NCI-H526 treated with DMSO at 0.1 percent for 48 hours (cell line): ENCODE data around the gene TVP23C.
"Not testable (repeated sequence)": the region's sequence is repeated elsewhere in the genome, so short reads cannot be mapped to it uniquely, and the experiment has no call there.

Experiments
- DNase-seq: peaks from one replicate; lab custom pipeline; 2025; lab: John Stamatoyannopoulos, UW

The TVP23C gene

GRCh38 chr17:15563375-15563857 is at the start of gene TVP23C:
Gene TVP23C (minus strand): TSS chr17:15563483. CDS start chr17:15563448, 35 bp downstream.
- DNase-seq = peak; percentile 22

- DNase-seq = not testable (repeated sequence)
Observed at GRCh38 chr17:15592960-15593359, 29.7 kb upstream of the TVP23C start.

- not testable (repeated sequence) for DNase-seq
Observed at GRCh38 chr17:15591986-15592385, 28.7 kb upstream of the TVP23C start.

GRCh38 chr17:15590844-15591243 is 27.6 kb upstream of the TVP23C start:
- not testable (repeated sequence) for DNase-seq

GRCh38 chr17:15589544-15590536 is 26.6 kb upstream of the TVP23C start:
- not testable (repeated sequence) for DNase-seq

DNA sequence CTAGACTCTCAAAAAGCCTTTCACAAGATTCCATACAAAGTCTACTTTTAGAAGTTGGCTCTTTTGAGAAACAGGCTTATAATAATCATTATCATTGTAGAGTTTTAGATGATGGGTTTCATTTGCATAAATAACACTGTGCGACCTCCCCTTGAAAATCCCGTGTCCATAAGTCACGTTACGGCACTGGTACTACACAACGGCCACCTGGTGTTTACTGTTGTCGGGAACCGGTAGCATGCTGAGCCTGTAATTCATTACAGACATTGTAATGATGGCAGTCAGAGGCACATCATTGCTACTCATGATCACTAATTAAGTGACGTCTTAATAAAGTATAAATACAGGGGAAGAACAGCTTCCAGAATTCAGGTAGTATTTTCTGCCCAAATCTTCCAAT is 24.7 kb upstream of the TVP23C start:
- not testable (repeated sequence) for DNase-seq

DNA sequence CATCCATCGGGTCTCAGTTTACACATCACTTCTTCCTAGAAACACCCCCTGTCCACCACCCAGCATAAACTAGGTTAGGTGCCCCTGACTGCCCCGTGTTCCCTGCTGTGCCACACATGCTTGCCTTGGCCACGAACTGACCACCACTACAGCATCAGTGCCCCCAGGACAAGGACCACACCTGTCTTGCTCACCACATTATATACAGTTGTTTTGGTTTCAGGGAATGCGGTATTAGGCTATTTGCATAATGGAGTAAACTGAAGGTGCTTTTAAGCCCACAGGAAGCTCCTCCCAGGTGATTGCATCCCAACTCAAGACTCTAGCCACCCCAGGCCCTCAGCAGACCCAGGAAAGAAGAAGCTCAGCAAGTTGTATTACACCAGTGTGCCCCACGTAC is 20.0 kb upstream of the TVP23C start:
- DNase-seq = not testable (repeated sequence)

- not testable (repeated sequence) for DNase-seq
Observed at GRCh38 chr17:15581462-15581861, 18.2 kb upstream of the TVP23C start.

DNA sequence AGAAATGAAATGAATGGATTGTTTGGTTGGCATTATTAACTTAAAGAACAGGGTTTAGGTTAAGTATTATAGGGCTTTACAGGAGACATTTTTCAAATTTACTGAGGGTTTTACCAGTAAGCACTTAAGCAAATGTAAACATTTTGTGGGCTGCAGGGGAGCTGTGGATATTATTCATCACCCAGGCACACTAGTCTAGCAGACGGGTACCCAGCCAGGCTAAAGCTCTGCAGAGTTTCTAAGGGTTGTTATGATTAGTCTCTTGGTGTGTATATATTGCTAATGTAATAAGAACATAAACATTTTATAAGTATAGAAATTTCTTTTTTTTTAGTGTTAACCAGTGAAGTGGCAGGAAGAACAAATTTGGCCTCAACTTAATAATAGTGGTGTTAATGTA is 13.6 kb upstream of the TVP23C start:
- DNase-seq = not testable (repeated sequence)

DNA sequence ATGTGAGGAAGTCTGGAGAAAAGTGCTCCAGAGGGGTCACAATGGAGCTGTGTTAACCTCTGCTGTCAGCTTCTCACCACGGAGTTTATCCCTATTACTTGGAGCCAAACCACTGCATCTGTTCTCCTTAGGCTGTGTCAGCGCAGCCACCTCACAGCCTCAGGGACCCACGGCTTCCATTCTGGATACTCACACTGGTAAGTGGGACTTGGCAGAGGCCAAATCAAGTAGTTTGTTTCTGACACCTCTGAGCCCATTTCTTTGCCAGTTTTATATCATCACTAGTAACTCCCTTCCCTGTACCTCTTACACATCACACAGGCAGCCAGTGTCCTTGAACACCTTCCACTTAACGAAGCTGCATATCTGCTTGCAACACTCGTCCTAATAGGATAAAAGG is 11.4 kb upstream of the TVP23C start:
- DNase-seq = not testable (repeated sequence)

DNA sequence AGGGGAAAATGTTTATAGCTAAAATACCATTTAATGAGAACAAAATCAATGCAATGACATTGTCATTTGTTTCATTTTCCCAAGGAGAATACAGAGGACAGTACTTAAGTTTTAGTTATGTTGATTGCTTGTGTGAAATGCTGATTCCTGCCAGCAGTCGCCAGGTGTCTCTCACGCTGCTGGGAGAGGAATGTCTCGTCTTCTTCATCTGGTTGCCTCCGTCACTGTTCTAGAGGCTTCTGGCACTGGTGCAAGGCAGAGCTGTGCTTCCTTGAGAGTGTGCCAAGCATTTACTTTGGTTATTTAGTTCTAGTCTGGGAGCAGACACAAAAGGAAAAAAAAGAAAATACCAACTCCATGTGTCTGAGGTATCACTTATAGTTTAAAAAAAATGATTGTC is 10.6 kb upstream of the TVP23C start:
- not testable (repeated sequence) for DNase-seq

DNA sequence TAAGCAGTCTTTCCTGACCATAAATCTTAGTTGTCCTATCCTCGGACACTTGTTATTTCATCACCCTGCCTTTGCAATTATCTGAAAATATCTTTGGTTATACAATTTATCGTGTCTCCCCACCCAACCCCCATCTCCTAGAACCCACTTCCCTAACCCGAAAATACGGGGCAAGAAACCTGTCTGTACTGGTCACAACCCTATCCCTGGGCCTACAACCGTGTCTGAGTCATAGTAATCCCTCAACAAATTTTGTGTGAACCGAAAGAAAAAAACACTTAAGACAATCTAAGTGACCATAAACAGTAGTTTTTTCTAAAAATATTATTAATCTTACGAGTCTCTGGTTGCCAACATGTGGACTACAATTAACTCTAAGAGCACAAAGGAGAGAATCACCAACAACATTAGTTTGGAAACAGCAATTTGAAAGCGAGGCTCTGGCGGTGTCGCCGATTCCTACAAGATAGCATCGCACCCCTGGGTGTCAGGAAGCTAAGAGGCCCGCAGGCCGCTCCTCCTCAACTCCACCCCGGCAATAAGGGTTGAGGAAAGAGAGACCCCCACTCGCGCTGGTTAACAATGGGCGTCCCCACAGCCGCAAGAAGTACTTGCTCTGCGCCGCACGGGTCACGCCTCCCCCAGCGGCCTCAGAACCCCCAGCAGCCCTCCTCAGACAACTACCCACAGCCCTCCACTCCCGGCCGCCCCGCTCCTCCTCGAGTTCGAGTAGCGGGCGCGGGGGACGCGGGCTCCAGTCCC is 489 bp downstream of the TVP23C start:
- not testable (repeated sequence) for DNase-seq

DNA sequence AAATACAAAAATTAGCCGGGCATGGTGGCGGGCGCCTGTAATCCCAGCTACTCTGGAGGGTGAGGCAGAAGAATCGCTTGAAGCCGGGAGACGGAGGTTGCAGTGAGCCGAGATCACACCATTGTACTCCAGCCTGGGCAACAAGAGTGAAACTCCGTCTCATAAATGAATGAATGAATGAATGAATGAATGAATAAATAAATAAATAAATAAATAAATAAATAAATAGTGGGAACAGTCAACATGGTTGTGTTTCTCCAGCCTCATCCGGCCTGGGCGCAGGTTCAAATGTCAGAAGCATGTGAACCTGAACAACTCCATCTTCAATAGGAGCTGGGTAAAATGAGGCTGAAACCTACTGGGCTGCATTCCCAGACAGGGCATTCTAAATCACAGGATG is 1.8 kb downstream of the TVP23C start:
- not testable (repeated sequence) for DNase-seq

DNA sequence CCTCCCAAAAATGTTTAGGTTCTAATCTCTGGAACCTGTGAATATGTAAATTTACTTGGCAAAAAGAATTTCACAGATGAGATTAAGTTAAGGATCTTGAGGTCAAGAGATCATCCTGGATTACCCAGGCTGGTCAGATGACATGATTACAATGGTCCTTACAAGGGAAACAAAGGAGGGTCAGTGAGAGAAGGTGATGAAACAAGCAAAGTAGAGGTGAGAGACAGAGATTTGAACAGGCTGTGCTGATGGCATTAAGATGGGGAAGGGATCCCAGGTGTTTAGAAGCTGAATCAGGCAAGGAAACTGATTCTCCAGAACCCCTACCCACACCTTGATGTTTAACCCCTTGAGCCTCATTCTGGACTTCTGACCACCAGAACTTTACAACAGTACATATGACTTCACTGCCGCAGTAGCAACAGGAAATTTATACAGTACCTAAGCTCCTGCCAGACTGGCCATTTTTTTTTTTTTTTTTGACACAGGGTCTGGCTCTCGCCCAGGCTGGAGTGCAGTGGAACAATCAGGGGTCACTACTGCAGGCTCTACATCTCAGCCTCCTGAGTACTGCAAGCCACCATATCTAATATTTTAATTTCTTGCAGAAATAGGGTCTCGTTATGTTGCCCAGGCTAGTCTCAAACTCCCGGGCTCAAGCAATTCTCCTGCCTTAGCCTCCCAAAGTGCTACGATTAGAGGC is 4.7 kb downstream of the TVP23C start:
- not testable (repeated sequence) for DNase-seq

DNA sequence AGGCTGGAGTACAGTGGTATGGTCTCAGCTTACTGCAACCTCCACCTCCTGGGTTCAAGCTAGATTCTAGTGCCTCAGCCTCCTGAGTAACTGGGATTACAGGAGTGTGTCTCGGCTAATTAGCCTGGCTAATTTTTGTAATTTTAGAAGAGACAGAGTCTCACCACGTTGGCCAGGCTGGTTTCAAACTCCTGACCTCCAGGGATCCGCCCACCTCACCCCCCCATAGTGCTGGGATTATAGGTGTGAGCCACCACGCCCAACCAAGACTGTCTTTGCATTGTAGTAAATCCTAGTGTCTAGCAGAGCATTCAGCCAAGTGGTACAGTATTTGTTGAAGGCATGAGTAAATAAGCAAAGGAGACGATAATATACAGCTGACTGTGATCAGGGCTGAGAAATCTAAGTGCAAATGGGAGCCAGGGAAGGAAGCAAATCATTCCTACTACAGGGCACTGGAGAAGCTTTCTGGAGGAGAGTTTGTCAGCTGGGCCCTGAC is 5.9 kb downstream of the TVP23C start:
- DNase-seq = not testable (repeated sequence)

DNA sequence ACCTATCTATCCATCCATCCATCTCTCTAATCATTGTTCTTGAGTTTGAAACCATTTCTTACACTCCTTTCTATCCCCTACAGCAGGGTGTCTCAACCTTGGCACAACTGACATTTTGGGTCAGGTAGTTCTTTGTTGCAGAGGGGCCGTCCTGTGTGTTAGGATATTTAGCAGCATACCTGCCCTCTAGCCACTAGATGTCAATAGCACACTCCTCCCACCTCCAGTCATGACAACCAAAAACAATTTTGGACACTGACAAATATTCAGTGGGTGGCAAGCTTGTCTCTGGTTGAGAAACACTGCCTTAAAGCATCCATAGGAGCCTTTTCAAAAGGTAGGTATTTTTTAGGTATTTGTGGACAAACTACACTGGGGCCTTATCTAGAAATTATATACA is 10.4 kb downstream of the TVP23C start:
- not testable (repeated sequence) for DNase-seq

- not testable (repeated sequence) for DNase-seq
Observed at GRCh38 chr17:15549552-15549951, 13.7 kb downstream of the TVP23C start.

DNA sequence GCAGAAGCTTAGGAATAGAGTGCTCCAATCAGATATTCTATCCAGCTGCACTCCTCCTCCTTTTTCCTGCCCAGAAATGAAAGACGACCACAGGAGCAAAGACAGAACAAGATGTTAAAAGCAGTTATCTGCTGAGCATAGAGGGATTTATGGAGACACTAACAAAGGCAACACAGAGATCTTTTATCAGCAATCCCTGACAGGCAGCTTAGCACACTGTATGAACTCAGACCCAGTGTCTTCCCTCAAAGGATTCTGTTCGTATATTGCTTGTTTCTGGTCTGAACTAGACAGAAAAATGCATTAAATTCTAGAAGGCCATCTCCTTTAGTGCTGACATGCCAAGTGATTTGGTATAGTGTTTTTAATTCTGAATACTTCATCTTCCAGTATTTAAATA is 16.7 kb downstream of the TVP23C start:
- not testable (repeated sequence) for DNase-seq

DNA sequence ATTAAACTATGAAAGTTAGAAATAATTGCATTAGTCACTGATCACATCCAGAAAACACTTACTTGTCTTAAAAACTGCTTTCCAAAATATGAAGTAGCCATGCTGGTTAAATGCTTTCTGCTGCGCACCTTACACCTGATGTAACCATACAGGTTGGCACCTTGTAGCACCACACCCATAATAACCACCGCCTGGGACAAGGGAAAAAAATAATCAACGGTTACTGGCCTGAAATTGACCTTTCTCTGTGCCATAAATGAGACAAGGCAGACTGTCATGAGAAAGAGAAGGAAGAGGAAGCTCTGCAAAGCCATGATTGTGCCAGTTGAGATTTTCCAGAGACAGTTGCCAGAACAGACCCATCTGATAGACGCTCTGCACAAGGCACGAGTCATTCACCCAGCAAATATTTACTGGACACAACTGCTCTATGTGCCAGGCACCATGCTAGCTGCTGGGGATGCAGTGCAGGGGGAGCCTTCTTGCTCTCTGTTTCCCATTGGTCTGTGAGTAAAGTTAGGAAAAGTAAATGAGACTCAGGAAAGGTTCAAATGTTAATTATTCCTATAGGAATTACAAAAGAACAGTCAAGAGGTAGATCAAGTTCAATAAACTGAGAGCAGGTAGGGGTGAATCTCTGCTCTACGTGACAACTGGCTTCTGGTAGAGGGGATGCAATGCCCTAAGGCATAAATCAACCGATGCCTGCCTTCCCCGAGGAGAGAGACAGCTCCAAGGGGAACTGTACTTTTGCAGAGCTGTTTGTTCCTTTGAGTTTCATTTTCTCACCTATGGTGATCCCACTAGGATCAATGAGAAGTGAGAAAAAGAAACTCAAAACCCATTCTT is 22.7 kb downstream of the TVP23C start:
- not testable (repeated sequence) for DNase-seq

DNA sequence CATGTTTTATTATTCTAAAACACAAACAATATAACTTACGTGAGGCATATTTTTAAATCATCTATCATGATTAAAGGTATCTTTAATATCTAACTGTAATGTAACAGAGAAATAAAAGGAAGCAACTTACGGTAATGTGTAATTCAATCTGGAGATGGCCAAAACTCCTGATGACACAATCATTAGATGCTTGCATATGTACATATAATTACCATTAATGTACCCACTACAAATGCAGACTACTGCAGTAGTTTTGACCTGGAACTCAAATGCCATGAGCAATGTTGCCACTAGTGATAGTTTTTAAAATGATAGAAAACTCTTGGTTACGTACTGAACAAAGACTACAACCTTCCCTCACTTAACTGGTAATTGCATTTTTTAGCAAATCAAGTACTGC is 30.2 kb downstream of the TVP23C start:
- DNase-seq = not testable (repeated sequence)
